Adrenal gland (tissue), 5 donors: ENCODE results near the gene IMPA2.

ENCODE experiments used
- CTCF ChIP-seq, 6 experiments: fragments of 450-650 bp in 4 of 6; fragments of 200-600 bp in 2 of 6; sonication (generic) in 1 of 6; IDR thresholded peaks; 1 replicate in 5 of 6; 2 replicates in 1 of 6; pipeline versions ENCODE4 v1.5.1 to v1.8.0; 2016 to 2021; ENCODE audit warnings: antibody characterized with exemption in 6 of 6, mild to moderate bottlenecking in 2 of 6, moderate library complexity in 1 of 6
- POLR2A ChIP-seq, 2 donors: fragments of 450-650 bp; IDR thresholded peaks; one replicate each; pipeline ENCODE4 v1.6.1; 2017; ENCODE audit warnings: antibody characterized with exemption in 2 of 2, mild to moderate bottlenecking in 2 of 2, moderate library complexity in 1 of 2
- donor health status: DM: no; HTN: no; CAD: no.

GRCh38 chr18:11999429-11999828, 18.1 kb downstream of the IMPA2 start:
- TF ChIP-seq POLR2A (IDR thresholded peaks at IDR 0.05) = no peak
- TF ChIP-seq CTCF (IDR thresholded peaks at IDR 0.05) = no peak
